ENCODE data around the gene ZNF195.
"Not testable (repeated sequence)": the region's sequence is repeated elsewhere in the genome, so short reads cannot be mapped to it uniquely, and the experiment has no call there.

The ZNF195 gene

DNA sequence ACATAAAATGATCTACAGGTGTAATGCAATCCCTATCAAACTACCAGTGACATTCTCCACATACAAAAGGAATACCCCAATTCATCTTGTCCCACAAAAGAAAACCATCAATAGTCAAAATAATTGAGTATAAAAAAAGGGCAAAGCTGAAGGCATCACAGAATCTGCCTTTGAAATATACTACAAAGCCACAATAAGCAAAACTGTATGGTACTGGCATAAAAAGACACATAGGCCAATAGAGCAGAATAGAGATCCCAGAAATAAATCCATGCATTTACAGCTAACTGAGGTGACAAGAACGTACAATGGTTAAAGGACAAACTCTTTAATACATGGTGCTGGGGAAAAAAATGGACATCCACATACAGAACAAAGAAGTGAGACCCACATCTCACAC, 31.8 kb downstream of the ZNF195 start:
- DNase-seq (ENCODE audit: low read depth) = no peak

DNA sequence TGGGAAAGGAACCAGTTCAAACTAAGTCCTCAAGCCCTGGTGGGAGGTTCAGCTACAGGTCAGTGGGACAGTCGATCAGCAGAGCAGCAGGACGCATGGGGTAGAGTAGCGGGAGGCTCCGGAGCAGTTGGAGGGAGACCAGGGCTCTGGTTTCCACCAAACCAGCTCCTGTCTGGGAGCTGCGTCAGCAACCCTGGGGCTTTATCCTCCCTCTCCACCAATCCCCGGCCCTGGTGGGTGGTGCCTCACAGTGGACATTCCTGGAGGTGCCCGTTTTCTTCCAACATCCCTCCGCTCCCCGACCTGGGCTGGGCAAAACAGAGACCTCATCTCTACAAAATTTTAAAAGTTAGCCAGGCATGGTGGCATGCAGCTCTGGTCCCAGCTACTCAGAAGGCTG, 32.4 kb downstream of the ZNF195 start:
- no peak for DNase-seq (ENCODE audit: low read depth)

DNA sequence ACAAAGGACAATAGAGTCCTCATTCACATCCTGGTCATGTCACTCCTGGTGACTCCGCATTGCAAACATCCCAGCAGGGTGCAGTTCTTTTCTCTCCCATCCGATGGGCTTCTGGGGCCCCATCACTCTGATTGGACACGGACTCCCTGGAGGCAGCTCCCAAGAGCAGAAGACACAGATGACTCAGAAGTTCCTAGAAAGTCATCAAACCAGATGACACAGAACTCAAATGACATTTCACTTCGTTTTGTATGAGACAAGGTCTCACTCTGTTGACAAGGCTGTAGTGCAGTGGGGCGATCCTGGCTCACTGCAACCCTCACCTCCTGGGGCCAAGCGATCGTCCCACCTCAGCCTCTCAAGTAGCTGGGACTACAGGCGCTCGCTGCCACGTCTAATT, 33.2 kb downstream of the ZNF195 start:
- no peak for DNase-seq (ENCODE audit: low read depth)

DNA sequence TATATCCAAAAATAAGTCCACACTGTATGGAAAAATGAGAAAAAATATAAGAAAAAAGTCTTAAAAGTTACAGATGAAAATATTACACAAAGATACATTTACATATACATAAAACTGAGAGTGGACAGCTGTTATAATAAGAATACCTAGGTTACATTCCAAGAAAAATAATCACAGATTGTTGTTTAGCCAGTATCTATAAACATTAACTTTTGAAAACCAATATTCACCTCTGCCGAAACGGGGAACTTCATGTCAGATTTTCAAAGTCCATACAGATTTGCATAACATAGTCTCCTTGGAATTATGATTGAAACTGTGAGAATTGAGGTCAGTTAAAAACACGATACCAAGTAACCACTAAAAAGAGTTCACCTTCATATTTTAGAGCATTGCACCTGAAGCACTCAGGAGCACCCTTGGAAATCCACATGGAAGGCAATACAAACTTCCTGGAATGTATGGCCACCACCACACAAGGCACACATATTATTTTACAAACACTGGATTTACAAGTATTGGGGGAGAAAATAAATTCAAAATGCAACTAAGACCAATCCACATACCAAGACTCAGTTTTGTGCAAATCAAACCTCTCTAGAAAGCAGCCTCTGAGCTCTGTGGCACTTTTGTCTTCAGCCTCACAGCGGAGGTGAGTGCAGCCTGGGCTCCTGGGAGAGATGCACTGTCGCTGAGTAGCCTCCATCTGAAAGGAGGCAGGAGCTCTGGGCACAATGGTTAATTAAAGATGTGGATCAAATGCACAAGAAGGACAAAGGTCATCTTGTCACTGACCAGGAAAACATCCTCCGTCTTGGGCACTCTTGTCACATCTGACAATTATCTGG, 34.4 kb downstream of the ZNF195 start:
- DNase-seq (ENCODE audit: low read depth) = no peak

DNA sequence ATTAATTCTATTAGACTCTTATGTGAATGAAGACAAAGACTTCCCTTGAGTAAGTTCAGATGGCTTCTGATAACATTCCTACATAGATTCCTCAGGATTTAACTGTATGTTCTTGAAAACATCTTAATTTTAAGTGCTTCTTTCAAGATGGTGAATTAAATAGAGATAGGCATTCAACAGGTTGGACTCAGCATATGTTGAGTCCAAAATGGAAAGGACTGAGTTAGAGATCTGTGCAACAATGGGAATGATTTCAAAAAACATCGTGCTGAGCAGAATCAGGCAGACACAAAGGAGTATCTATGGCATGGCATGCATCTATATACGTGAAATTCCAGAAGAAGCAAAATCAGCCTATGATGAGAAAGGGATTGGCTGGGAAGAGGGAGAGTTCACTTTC, 36.2 kb downstream of the ZNF195 start:
- no peak for DNase-seq (ENCODE audit: low read depth)

DNA sequence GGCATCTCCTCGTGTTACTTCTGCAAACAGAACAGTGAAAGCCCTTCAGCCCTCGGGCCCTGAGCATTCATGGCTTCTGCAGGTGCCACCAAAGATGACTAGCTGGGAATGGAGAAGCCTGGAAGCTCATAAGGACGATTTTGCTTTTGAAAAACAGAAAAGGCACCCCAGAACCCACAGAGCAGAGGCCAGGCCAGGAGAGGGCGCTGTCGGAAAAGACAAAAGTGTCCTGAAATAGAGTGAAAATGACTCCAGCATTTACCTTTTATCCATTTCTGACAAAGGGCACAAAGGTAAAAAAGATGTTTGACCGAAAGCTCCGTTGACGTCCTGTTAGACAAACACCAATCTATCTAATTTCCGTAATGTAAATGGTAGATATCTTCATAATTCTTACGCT, 37.6 kb downstream of the ZNF195 start:
- DNase-seq (ENCODE audit: low read depth) = peak; percentile 35

DNA sequence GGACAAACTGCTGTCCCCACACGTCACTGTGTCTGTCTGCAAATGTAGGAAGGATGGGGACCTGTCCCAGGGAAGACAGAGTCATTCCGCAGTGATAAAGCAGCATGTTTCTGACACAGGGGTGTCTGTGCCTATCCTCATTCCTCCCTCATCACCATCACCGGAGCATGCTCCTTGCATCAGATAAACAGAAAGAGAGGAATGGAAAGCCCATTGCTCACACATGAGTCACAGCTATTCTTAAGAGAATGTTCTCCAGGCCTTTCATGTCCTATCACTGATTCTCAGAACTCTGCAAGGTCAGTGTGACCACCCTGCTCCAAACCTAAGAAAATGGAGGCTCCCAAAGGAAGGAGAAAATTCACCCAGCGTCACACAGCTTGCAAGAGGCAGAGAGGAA, 38.9 kb downstream of the ZNF195 start:
- DNase-seq (ENCODE audit: low read depth) = no peak

DNA sequence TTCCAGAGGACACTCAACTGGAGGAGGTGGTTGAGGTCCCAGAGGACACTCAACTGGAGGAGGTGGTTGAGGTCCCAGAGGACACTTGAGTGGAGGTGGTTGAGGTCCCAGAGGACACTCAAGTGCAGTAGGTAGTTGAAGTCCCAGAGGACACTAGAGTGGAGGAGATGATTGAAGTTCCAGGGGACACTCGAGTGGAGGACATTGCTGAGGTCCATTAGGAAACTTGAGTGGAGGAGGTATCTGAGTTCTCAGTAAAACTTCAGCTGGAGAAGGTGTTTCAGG, 39.7 kb downstream of the ZNF195 start:
- DNase-seq (ENCODE audit: low read depth) = no peak

DNA sequence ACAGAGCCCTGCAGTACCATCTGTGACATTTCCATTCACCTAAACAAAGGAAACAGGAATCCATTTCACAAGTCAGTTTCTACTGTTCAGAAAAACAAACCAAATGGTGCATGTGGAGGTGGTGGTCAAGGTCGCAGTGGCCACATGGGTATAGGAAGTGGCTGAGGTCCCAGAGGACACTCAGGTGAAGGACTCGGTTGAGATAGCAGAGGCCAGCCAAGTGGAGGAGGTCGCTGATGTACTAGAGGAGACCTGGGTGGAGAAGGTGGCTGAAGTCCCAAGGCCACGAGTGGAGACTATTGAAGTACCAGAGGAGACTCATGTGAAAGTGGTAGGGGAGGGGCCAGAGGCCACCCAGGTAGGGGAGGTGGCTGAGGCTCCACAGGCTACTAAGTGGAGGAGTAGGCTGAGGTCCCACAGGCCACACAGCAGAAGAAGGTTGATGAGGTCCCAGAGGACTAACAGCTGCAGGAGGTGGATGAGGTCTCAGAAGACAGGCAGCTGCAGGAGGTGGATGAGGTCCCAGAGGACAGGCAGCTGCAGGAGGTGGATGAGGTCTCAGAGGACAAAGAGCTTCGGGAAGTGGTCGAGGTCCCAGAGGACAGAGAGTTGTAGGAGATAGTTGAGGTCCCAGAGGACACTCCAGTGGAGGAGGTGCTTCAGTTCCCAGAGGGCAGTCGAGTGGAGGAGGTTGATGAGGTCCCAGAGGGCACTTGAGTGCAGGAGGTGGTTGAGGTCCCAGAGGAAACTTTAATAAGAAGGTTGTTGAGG, 40.2 kb downstream of the ZNF195 start:
- no peak for DNase-seq (ENCODE audit: low read depth)

DNA sequence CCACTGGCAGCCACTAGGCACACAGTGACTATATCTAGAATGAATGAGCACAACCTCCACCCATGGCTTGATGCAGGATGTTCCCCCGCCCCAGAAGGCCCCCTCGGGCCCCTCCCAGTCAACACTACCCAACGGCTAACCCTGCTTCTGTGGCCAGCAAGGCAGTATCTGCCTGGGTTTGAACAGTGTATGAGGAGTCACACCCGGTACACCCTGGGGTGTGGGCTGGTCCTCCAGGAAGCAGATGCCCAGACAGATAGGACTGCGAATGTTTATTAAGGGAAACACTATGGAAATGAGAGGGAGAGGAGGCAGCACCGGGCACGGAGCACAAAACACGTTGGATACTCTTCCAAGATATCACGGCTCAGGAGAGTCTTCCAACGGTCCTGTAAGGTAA, 42.5 kb downstream of the ZNF195 start:
- not testable (repeated sequence) for DNase-seq (ENCODE audit: low read depth)

DNA sequence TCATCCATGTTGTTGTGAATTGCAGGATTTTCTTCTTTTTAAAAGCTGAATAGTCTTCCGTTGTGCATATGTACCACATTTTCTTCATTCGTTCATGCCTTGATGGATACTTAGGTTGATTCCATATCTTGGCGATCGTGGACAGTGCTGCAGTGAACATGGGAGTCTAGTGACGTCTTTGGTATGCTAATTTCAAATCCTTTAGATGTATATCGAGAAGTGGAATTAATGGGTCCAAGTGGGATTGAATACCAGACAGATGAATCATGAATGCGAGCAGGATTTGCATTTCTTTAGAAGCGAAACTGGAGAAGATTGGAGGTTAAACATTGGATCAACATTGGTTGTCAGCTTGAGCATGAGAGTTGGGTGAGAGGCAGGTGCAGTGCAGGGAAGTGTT, 45.8 kb downstream of the ZNF195 start:
- DNase-seq (ENCODE audit: low read depth) = not testable (repeated sequence)

DNA sequence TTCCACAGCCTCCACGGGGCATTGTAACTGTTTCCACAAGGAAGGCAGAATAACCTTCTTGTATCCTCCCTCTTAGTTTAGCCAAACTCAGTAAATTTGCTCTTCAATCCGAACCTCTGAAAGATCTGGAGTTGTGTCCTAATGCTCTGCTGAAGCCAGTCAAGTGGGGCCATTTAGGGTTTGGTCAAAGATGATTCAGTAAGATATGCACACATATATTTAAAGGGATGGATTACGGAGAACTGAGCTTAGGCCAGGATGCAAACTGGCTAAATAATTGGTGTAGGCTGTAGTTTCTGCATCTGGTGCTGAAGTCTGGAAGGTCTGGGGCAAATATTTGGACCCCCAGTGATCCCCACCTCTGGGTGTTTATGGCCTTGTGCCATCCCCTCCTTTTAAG, 47.9 kb downstream of the ZNF195 start:
- DNase-seq (ENCODE audit: low read depth) = not testable (repeated sequence)

DNA sequence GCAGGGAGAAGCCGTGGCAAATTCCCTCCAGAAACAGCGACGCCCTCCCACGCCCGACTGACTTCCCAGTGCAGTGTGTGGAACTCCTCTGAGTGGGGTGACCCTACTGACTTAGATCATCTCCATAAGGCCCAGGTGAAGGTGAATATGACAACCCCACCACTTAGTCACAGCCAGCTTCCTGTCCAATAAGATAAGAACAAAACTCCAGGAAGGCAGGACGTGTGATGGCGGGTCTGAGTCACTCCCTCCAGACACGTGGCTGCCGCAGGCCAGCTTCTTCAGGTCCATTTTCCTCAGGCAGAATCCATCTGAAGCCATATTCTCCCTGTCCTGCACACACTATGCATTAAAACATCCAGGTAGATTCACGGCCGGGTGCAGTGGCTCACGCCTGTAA, 48.9 kb downstream of the ZNF195 start:
- DNase-seq (ENCODE audit: low read depth) = not testable (repeated sequence)

DNA sequence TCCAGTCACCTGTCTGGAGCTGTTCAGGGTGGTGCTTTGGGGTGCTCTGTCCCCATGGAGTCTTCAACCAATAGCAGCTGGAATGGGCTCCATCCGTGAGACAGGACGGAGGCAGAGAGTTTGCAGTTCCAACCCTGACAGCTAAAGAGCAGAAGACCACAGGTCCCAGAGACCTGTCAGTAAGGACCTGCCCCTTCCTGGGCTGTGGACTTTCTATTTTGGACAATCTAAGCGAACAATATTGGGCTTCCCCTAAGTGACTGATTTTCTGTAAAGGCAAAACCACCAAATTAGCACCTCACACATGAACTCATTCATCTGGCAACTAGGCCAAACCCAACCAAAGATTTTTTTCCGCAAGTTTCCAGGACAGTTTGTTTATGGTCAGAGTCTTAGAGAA, 50.4 kb downstream of the ZNF195 start:
- not testable (repeated sequence) for DNase-seq (ENCODE audit: low read depth)

DNA sequence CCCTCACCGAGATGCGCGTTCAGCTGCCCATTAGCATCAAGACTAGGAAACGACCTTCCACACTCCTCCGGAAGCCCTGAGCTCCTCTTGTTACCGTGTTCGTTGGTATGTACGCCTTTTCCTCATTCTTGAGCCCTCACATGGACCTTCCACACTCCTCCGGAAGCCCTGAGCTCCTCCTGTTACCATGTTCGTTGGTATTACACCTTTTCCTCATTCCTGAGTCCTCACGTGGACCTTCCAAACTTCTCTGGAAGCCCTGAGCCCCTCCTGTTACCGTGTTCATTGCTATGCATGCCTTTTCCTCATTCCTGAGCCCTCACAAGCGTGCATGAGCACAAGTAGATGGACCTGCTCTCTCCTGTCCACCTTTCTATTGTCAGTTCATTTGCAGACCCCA, 52.5 kb downstream of the ZNF195 start:
- DNase-seq (ENCODE audit: low read depth) = not testable (repeated sequence)

DNA sequence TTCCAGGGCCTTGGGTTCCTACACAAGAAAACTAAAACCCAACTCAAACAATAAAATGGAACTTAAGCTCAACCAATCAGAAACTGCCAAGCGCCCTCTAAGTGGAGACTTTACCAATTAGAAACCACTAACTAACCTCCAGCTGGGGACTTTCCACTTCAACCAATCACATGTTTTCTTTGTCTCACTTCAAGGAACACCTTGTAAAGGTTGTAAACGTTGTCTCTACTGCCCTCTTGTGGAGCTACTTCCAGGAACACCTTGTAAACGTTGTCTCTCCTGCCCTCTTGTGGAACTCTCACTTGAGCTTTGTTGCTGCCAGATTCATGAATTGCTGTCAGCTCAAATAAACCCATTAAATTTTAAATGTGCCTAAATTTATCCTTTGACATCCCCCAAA, 54.2 kb downstream of the ZNF195 start:
- DNase-seq (ENCODE audit: low read depth) = not testable (repeated sequence)

All from stimulated activated CD4-positive, alpha-beta T cell treated with anti-CD3 and anti-CD28 coated beads, Interleukin-2, amount 100 ng/mL, for 4 hours (primary cell).